Uterus (tissue), 2 donors: ENCODE data around the gene CCNL1.
"Not testable (repeated sequence)": the region's sequence is repeated elsewhere in the genome, so short reads cannot be mapped to it uniquely, and the experiment has no call there.

Experiments used
- POLR2A ChIP-seq, 2 donors: fragments of 450-650 bp; IDR thresholded peaks; one replicate each; pipeline ENCODE4 v1.6.1; 2016; ENCODE audit warnings: antibody characterized with exemption in 2 of 2, mild to moderate bottlenecking in 1 of 2, moderate library complexity in 1 of 2
- TF ChIP-seq, protein P1 (sequence below), 4 experiments: fragments of 200-600 bp in 2 of 4; fragments of 450-650 bp in 2 of 4; sonication (generic) in 2 of 4; IDR thresholded peaks; one replicate each; pipeline ENCODE4 v1.5.1; 2016 to 2019; ENCODE audit warnings: antibody characterized with exemption in 4 of 4, mild to moderate bottlenecking in 2 of 4, moderate library complexity in 1 of 4

DNA sequence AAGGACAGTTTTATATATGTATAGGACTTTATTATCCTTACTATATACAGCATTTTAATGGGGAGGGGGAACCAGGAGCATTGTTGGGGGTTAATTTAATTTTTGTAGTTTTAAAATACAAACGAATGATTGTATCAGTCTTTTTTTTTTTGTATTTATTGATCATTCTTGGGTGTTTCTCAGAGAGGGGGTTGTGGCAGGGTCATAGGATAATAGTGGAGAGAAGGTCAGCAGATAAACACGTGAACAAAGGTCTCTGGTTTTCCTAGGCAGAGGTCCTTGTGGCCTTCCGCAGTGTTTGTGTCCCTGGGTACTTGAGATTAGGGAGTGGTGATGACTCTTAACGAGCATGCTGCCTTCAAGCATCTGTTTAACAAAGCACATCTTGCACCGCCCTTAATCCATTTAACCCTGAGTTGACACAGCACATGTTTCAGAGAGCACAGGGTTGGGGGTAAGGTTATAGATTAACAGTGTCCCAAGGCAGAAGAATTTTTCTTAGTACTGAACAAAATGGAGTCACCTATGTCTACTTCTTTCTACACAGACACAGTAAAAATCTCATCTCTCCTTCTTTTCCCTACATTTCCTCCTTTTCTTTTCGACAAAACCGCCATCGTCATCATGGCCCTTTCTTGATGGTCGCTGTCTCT is 18.0 kb upstream of the CCNL1 start:
- TF ChIP-seq, protein P1, sequence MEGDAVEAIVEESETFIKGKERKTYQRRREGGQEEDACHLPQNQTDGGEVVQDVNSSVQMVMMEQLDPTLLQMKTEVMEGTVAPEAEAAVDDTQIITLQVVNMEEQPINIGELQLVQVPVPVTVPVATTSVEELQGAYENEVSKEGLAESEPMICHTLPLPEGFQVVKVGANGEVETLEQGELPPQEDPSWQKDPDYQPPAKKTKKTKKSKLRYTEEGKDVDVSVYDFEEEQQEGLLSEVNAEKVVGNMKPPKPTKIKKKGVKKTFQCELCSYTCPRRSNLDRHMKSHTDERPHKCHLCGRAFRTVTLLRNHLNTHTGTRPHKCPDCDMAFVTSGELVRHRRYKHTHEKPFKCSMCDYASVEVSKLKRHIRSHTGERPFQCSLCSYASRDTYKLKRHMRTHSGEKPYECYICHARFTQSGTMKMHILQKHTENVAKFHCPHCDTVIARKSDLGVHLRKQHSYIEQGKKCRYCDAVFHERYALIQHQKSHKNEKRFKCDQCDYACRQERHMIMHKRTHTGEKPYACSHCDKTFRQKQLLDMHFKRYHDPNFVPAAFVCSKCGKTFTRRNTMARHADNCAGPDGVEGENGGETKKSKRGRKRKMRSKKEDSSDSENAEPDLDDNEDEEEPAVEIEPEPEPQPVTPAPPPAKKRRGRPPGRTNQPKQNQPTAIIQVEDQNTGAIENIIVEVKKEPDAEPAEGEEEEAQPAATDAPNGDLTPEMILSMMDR (IDR thresholded peaks at IDR 0.05), result not testable (repeated sequence)
- TF ChIP-seq POLR2A (IDR thresholded peaks at IDR 0.05), result not testable (repeated sequence)
